Ishikawa (cell line): Measurements from ENCODE around the gene KRT83.

ENCODE experiments used
- CEBPB ChIP-seq: IDR thresholded peaks from 2 replicates; pipeline ENCODE4 v1.6.1; 2012
- CREB1 ChIP-seq: IDR thresholded peaks from 2 replicates; pipeline ENCODE4 v1.6.1; 2012; ENCODE audit warnings: low read depth
- EGR1 ChIP-seq: IDR thresholded peaks from 2 replicates; pipeline ENCODE4 v1.6.1; 2012
- EP300 ChIP-seq: IDR thresholded peaks from 2 replicates; pipeline ENCODE4 v1.6.1; 2012; ENCODE audit warnings: borderline replicate concordance
- FOXM1 ChIP-seq: IDR thresholded peaks from 2 replicates; pipeline ENCODE4 v1.6.1; 2012; ENCODE audit warnings: low read depth, borderline replicate concordance
- NFIC ChIP-seq: IDR thresholded peaks from 2 replicates; pipeline ENCODE4 v1.6.1; 2012
- RAD21 ChIP-seq: IDR thresholded peaks from 2 replicates; pipeline ENCODE4 v1.6.1; 2012; ENCODE audit warnings: low read depth
- TAF1 ChIP-seq: IDR thresholded peaks from 2 replicates; pipeline ENCODE4 v1.6.1; 2012; ENCODE audit warnings: low read depth, mild to moderate bottlenecking
- TCF12 ChIP-seq: IDR thresholded peaks from 2 replicates; pipeline ENCODE4 v1.6.1; 2012; ENCODE audit warnings: low read depth
- TEAD4 ChIP-seq: IDR thresholded peaks from 2 replicates; pipeline ENCODE4 v1.6.1; 2012
- YY1 ChIP-seq: IDR thresholded peaks from 2 replicates; pipeline ENCODE4 v1.6.1; 2012; ENCODE audit warnings: low read depth
- ZBTB7A ChIP-seq: IDR thresholded peaks from 2 replicates; pipeline ENCODE4 v1.6.1; 2012; ENCODE audit warnings: low read depth
- TF ChIP-seq, protein P1 (sequence below): IDR thresholded peaks from 2 replicates; pipeline ENCODE4 v1.6.1; 2012
- TF ChIP-seq, protein P2 (sequence below): IDR thresholded peaks from 2 replicates; pipeline ENCODE4 v1.6.1; 2012
- TF ChIP-seq, protein P3 (sequence below): IDR thresholded peaks from 2 replicates; pipeline ENCODE4 v1.6.1; 2012; ENCODE audit warnings: low read depth, mild to moderate bottlenecking

The KRT83 gene

DNA sequence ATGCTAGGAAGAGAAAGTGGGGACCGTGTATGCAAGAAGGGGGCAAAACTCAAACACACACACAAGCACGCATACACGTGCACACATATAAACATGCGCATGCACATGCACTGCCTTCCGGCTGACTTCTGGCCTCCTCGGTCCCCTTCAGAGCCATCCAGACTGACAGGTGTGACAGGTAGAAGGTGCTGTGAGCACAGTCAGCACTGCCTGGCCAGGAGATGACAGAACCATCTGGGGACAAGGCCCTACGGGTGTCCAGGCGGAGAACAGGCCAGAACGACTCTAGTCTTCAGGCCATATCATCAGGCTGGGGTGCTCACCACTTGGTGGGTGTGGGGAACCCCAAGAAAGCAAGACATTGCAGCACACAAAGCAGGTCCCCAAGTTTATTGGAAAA lies 7.3 kb downstream of the KRT83 start:
- TF ChIP-seq CREB1 (no peak), EP300 (no peak), TEAD4 (no peak), TAF1 (no peak), ZBTB7A (no peak), NFIC (no peak), TCF12 (no peak), RAD21 (no peak)
- TF ChIP-seq, protein P1, sequence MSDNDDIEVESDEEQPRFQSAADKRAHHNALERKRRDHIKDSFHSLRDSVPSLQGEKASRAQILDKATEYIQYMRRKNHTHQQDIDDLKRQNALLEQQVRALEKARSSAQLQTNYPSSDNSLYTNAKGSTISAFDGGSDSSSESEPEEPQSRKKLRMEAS: no peak
- TF ChIP-seq, protein P2, sequence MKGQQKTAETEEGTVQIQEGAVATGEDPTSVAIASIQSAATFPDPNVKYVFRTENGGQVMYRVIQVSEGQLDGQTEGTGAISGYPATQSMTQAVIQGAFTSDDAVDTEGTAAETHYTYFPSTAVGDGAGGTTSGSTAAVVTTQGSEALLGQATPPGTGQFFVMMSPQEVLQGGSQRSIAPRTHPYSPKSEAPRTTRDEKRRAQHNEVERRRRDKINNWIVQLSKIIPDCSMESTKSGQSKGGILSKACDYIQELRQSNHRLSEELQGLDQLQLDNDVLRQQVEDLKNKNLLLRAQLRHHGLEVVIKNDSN: no peak

DNA sequence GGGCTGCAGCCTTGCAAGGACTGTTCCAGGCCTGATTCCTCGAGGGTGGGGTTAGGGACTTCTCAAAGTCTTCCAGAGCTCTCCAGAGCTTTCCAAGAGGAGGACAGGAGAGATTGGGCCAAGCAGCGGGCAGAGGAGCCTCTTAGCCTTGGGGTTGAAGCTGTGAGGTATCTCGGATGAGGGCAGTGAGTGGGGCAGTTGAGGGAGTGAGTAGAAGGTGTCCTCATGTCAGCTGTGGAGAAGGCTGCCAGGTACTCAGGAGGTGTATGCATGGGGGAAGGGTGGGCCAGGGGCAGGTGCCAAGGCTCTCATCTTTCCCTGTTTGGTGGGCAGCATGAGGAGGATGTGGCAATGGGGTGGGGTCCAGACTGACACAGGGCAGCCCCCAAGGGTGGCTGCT lies 7.7 kb downstream of the KRT83 start:
- TF ChIP-seq RAD21 (no peak), CEBPB (no peak), TCF12 (no peak), NFIC (no peak), TEAD4 (no peak), TAF1 (no peak)
- TF ChIP-seq, protein P3, sequence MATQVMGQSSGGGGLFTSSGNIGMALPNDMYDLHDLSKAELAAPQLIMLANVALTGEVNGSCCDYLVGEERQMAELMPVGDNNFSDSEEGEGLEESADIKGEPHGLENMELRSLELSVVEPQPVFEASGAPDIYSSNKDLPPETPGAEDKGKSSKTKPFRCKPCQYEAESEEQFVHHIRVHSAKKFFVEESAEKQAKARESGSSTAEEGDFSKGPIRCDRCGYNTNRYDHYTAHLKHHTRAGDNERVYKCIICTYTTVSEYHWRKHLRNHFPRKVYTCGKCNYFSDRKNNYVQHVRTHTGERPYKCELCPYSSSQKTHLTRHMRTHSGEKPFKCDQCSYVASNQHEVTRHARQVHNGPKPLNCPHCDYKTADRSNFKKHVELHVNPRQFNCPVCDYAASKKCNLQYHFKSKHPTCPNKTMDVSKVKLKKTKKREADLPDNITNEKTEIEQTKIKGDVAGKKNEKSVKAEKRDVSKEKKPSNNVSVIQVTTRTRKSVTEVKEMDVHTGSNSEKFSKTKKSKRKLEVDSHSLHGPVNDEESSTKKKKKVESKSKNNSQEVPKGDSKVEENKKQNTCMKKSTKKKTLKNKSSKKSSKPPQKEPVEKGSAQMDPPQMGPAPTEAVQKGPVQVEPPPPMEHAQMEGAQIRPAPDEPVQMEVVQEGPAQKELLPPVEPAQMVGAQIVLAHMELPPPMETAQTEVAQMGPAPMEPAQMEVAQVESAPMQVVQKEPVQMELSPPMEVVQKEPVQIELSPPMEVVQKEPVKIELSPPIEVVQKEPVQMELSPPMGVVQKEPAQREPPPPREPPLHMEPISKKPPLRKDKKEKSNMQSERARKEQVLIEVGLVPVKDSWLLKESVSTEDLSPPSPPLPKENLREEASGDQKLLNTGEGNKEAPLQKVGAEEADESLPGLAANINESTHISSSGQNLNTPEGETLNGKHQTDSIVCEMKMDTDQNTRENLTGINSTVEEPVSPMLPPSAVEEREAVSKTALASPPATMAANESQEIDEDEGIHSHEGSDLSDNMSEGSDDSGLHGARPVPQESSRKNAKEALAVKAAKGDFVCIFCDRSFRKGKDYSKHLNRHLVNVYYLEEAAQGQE: no peak
- TF ChIP-seq, protein P2: no peak
- TF ChIP-seq, protein P1: no peak

DNA sequence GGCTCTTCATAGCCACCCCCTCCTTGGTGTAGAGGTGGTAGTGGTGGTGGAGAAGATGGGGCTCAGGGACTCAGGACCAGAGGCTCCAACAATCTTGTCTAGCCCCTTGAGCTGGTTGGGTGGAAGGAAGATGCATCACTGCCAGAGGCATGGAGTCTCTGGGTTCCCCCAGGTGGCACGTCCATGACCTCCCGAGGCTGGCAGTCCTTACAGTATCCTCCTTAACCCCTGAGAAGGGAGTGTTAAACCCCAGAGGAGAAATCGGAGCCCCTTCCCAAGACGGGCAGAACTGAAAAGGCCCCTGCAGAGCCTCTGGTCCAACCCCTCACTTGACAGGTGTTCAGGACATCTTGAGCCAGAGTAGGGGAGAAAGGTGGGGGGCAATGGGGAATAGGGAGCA lies 9.1 kb downstream of the KRT83 start:
- TF ChIP-seq TEAD4: no peak

DNA sequence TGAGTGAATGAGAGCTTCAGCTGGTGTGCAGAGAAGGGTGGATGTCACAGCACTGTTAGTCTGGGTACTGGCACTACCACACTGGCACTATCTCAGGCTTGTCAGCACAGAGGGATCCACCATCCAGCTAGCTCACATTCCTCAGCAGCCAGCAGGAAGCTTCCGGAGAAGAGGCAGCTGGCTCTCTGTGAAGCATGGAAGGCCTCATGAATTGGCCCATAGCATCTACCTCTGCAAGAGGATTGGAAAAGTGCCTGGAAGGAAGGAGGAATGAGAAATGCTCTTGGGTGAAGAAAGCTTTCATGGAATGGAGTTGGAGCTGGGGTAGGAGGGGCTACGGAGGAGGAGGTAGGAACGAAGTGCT lies 9.9 kb downstream of the KRT83 start:
- no peak for TF ChIP-seq CEBPB
- TF ChIP-seq EGR1: no peak
- TF ChIP-seq YY1: no peak
- no peak for TF ChIP-seq TCF12
- no peak for TF ChIP-seq EP300
- TF ChIP-seq, protein P2: no peak
- TF ChIP-seq RAD21: no peak
- no peak for TF ChIP-seq TAF1
- TF ChIP-seq CREB1: no peak
- no peak for TF ChIP-seq ZBTB7A
- TF ChIP-seq, protein P3: no peak
- TF ChIP-seq FOXM1: no peak
- no peak for TF ChIP-seq TEAD4
- TF ChIP-seq, protein P1: no peak
- TF ChIP-seq NFIC: no peak

DNA sequence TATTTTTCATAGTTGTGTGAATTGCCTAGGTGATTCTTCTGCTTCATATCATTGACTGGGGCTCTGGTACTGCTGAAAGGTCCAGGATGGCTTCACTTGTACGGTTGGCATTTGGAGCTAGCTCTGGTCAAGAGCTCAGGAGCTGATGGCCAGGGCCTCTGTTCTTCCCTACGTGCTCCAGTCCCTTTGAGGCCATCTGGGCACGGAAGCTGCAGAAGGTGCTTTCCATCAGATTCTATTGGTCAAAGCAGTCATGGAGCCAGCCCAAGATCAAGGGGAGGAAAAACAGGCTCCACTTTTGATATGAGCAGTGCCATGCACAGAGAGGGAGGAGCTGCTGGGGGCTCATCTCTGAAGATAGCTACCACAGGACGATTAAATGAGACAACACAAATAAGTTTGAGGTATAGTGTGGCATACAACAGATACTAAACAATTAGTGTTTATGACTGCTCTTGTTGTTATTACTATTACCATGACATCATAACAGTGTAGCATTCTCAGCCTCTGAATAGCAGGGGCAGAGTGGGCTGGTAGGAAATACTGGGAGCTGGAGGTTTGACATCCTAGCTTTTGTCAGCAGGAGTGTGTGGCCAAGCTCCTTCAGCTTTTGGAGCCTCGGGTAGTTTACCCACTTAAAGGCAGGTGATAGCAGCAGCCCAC lies 10.4 kb downstream of the KRT83 start:
- no peak for TF ChIP-seq ZBTB7A
- TF ChIP-seq EGR1: no peak
- TF ChIP-seq, protein P2: no peak
- TF ChIP-seq EP300: no peak

DNA sequence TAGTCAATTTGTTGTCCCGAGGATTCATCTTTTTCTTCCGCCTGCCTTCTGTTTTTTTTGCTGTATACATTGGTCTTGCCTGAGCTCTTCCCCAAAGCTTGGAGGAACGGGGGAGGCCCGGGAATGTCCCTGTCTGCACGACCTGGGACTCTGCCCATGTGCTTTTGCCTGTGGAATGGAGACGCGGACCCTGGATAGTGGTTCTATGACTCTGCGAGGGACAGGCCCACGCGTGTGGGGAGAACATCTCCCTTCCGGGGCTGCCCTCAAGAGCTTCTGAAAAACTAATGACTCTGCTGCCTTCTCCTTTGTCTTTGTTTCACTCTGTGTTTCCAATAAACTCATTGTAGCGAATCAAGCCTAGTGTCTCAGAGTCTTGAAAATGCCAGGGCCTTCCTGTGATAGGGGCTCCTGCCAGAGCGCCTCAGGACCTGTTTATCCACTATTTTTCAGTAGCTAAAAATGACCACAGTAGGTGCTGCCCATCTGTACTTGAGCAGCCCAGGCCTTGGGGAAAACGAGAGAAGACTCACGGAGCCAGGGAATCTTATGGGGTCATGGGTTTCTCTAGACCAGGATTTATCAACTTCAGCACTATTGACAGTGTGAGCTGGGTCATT lies 12.3 kb downstream of the KRT83 start:
- TF ChIP-seq ZBTB7A: no peak
- TF ChIP-seq TCF12: peak; percentile 55; the same call in 1 of the 2 replicates
- peak; percentile 4; the same call in 1 of the 2 replicates for TF ChIP-seq EGR1
- TF ChIP-seq, protein P1: 0 out of 2 replicates have a peak, but pooled peaks have one; percentile 10
